Astrocyte (in vitro differentiated cells and primary cell): ENCODE results near the gene PTTG2. TPM values are rescaled to one million over a fixed set of nuclear protein-coding genes. Genes with fewer than 3 reads are reported as not detected.

Experiments
- DNase-seq: peaks from one replicate; pipeline ENCODE4 v3.0.0-alpha.2; 2010; ENCODE audit warnings: low read depth
- FAIRE-seq: peaks from 2 replicates; lab custom pipeline; 2011; peaks lifted over from hg19 to GRCh38; lab: Jason Lieb, UNC
- H2AFZ ChIP-seq: 2 replicates; pipeline ENCODE4 v1.6.0; 2012; ENCODE audit warnings: low read depth, low read length, inconsistent platforms
- H3K27ac ChIP-seq: 2 replicates; pipeline ENCODE4 v1.5.1; 2011; ENCODE audit warnings: low read depth, low read length, inconsistent platforms
- H3K27me3 ChIP-seq: 2 replicates; pipeline ENCODE4 v1.6.0; 2011; ENCODE audit warnings: low read length, inconsistent platforms; ENCODE audit not compliant: insufficient read depth
- H3K36me3 ChIP-seq: 2 replicates; pipeline ENCODE4 v1.5.1; 2011; ENCODE audit warnings: low read length, inconsistent platforms; ENCODE audit not compliant: insufficient read depth
- H3K4me1 ChIP-seq: 2 replicates; pipeline ENCODE4 v1.5.1; 2011; ENCODE audit warnings: low read length, inconsistent platforms; ENCODE audit not compliant: insufficient read depth
- H3K4me2 ChIP-seq: 2 replicates; pipeline ENCODE4 v1.6.0; 2012; ENCODE audit warnings: low read length, inconsistent platforms
- H3K4me3 ChIP-seq: 2 replicates; pipeline ENCODE4 v1.5.1; 2011; ENCODE audit warnings: low read depth, mild to moderate bottlenecking, low read length, inconsistent platforms; ENCODE audit not compliant: insufficient read depth
- H3K79me2 ChIP-seq: 2 replicates; pipeline ENCODE4 v1.6.0; 2012; ENCODE audit warnings: mild to moderate bottlenecking, low read length, inconsistent platforms; ENCODE audit not compliant: insufficient read depth
- H3K9ac ChIP-seq: 2 replicates; pipeline ENCODE4 v1.6.0; 2012; ENCODE audit warnings: mild to moderate bottlenecking, low read length, inconsistent platforms
- H3K9me3 ChIP-seq: 2 replicates; pipeline ENCODE4 v1.5.1; 2012; ENCODE audit warnings: low read depth, mild to moderate bottlenecking, low read length, inconsistent platforms; ENCODE audit not compliant: insufficient read depth
- H4K20me1 ChIP-seq: 2 replicates; pipeline ENCODE4 v1.6.0; 2012; ENCODE audit warnings: low read length, inconsistent platforms; ENCODE audit not compliant: insufficient read depth
- H3K27ac Mint-ChIP-seq: one replicate; pipeline ENCODE4 v1.8.0; 2021; ENCODE audit warnings: mild to moderate bottlenecking, mixed read lengths; ENCODE audit not compliant: unreplicated experiment
- H3K27me3 Mint-ChIP-seq: one replicate; pipeline ENCODE4 v1.8.0; 2021; ENCODE audit warnings: low read depth, mixed read lengths; ENCODE audit not compliant: unreplicated experiment
- H3K36me3 Mint-ChIP-seq: one replicate; pipeline ENCODE4 v1.8.0; 2021; ENCODE audit warnings: low read depth, mixed read lengths; ENCODE audit not compliant: unreplicated experiment
- H3K4me1 Mint-ChIP-seq: one replicate; pipeline ENCODE4 v1.8.0; 2021; ENCODE audit warnings: low read depth, mixed read lengths; ENCODE audit not compliant: unreplicated experiment
- H3K4me3 Mint-ChIP-seq: one replicate; pipeline ENCODE4 v1.8.0; 2021; ENCODE audit warnings: mild to moderate bottlenecking, moderate library complexity, mixed read lengths; ENCODE audit not compliant: unreplicated experiment
- H3K9me3 Mint-ChIP-seq: one replicate; pipeline ENCODE4 v1.8.0; 2021; ENCODE audit warnings: mild to moderate bottlenecking, mixed read lengths; ENCODE audit not compliant: unreplicated experiment
- EZH2 ChIP-seq: IDR thresholded peaks from 2 replicates; pipeline ENCODE4 v1.6.1; 2012; ENCODE audit warnings: mild to moderate bottlenecking, low read length, inconsistent platforms; ENCODE audit not compliant: insufficient read depth
- total RNA-seq: library from RNA; stranded (reverse); gene quantifications from 2 replicates; pipeline ENCODE4 v1.2.1, GENCODE V29; 2021
- TF ChIP-seq, protein P1 (sequence below): IDR thresholded peaks from 2 replicates; pipeline ENCODE4 v1.5.1; 2011; ENCODE audit warnings: low read depth, mild to moderate bottlenecking, inconsistent platforms, low read length, moderate library complexity; ENCODE audit not compliant: insufficient read depth

Gene PTTG2
- total RNA-seq, 1 donor from 2014 or later: not detected

DNA sequence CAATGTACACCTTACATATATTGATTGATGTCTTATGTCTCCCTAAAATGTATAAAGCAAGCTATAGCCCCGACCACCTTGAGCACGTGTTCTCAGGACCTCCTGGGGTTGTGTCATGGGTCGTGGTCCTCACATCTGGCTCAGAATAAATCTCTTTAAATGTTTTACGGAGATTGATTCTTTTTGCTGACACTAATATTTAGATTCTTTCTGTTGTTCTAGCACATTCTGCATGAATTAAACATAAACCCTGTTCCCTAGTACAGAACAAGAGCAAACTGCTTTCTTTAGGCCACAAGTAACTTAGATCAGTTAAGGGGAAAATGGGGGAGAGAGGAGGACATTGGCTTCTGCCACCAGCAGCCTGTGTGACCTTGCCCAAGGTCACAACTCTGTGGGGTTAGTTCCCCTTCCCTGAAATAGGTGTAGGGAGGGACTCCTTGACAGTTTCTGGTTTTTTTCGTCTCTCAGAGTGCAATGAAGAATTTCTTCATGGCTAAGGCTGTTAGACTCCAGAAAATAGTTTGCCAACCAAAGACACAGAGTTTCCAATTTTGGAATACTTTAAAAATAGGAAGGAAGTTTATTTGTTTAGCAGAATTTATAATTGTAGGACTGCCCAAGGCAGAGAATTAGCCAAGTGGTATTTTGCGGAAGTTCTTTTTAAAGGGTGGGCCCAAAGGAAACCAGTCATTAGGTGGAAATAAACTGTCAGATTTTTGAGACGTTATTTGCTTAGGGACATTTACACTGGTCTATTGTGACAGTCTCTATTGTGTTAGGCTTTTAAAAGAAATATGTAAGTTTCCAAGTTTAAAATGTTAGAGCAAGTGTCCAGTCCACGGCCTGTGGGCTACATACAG, 29.4 kb downstream of the PTTG2 start:
- Histone ChIP-seq H3K27me3 (no peaks in the 10 kb centered on the region), H3K79me2 (peaks cover 69% of the 10 kb centered on the region), H3K4me3 (no peak overlapping the region), H3K9me3 (no peaks in the 10 kb centered on the region), H3K9ac (no peak overlapping the region), H3K27ac (no peak overlapping the region), H3K4me1 (no peaks in the 10 kb centered on the region), H3K36me3 (no peaks in the 10 kb centered on the region), H2AFZ (no peak overlapping the region), H4K20me1 (peaks cover 44% of the 10 kb centered on the region), H3K4me2 (no peak overlapping the region)
- DNase-seq (no peak), FAIRE-seq (no peak)
- H3K9me3 Mint-ChIP-seq: no peaks in the 10 kb centered on the region
- H3K36me3 Mint-ChIP-seq: no peaks in the 10 kb centered on the region
- H3K27me3 Mint-ChIP-seq: no peaks in the 10 kb centered on the region
- TF ChIP-seq EZH2: no peak
- TF ChIP-seq, protein P1, sequence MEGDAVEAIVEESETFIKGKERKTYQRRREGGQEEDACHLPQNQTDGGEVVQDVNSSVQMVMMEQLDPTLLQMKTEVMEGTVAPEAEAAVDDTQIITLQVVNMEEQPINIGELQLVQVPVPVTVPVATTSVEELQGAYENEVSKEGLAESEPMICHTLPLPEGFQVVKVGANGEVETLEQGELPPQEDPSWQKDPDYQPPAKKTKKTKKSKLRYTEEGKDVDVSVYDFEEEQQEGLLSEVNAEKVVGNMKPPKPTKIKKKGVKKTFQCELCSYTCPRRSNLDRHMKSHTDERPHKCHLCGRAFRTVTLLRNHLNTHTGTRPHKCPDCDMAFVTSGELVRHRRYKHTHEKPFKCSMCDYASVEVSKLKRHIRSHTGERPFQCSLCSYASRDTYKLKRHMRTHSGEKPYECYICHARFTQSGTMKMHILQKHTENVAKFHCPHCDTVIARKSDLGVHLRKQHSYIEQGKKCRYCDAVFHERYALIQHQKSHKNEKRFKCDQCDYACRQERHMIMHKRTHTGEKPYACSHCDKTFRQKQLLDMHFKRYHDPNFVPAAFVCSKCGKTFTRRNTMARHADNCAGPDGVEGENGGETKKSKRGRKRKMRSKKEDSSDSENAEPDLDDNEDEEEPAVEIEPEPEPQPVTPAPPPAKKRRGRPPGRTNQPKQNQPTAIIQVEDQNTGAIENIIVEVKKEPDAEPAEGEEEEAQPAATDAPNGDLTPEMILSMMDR: no peak
- H3K27ac Mint-ChIP-seq: no peak overlapping the region
- H3K4me3 Mint-ChIP-seq: no peak overlapping the region
- H3K4me1 Mint-ChIP-seq: no peaks in the 10 kb centered on the region

DNA sequence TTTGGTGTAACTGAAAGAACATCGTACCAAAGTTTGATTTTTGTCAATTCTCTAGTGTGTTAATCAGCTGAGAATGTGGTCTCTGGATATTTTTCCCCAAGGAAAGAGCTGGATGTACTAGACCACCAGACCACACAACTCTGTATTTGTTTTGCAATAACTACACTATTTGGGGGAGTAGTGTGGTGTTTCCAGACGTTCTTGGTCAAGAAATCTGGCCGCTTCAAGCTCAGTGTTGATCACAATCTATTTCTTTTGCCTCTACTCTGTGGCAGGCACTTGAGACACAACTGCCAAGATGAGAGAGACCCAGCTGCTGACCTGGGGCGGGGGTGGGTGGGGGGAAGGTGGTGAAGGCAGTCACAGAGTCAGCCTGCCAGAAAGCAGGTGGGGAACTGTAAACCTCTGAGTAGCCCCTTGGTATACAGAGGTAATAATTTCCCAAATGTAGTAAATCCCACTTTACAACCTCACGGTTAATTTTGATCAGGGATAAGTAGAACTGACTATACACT, 30.6 kb downstream of the PTTG2 start:
- Histone ChIP-seq H4K20me1 (peaks cover 54% of the 10 kb centered on the region), H3K36me3 (no peaks in the 10 kb centered on the region), H2AFZ (no peak overlapping the region), H3K9ac (no peak overlapping the region), H3K27ac (no peak overlapping the region), H3K4me2 (no peak overlapping the region), H3K4me1 (no peaks in the 10 kb centered on the region), H3K9me3 (no peaks in the 10 kb centered on the region), H3K79me2 (peaks cover 69% of the 10 kb centered on the region), H3K4me3 (no peak overlapping the region), H3K27me3 (no peaks in the 10 kb centered on the region)
- Mint-ChIP-seq H3K4me1 (no peaks in the 10 kb centered on the region), H3K27ac (no peak overlapping the region), H3K9me3 (no peaks in the 10 kb centered on the region), H3K4me3 (no peak overlapping the region), H3K27me3 (no peaks in the 10 kb centered on the region), H3K36me3 (no peaks in the 10 kb centered on the region)
- TF ChIP-seq, protein P1: no peak
- no peak for TF ChIP-seq EZH2
- no peak for DNase-seq
- FAIRE-seq: no peak
